PC-9 (cell line): Measurements from ENCODE around the gene KRTAP4-2. TPM values are rescaled to one million over a fixed set of nuclear protein-coding genes. Genes with fewer than 3 reads are reported as not detected.
A peak's percentile ranks its signal among the peaks of the same experiment; 100 is the strongest.

ENCODE experiments used
- BruUV-seq: library from RNA; stranded (reverse); fragments of 400-500 nt; replicated peaks from 2 replicates; lab custom pipeline; 2021; lab: Mats Ljungman, UMichigan
- CTCF ChIA-PET: fragments of 300-600 bp; sonication (Branson Sonifier 250); formaldehyde crosslinking; loops from one replicate; lab custom pipeline; 2022; ENCODE audit warnings: antibody characterized with exemption; lab: Charles Lee
- POLR2A ChIA-PET: fragments of 300-600 bp; sonication (Branson Sonifier 250); formaldehyde crosslinking; loops from one replicate; lab custom pipeline; 2022; ENCODE audit warnings: antibody characterized with exemption; ENCODE audit not compliant: unreplicated experiment; lab: Charles Lee
- DNase-seq, 2 experiments: peaks; one replicate each; pipeline versions ENCODE4 v3.0.0 to v3.0.0-alpha.2; 2015 to 2022; ENCODE audit warnings: mixed read lengths in 1 of 2
- H2AFZ ChIP-seq: fragments of 200-600 bp; sonication (generic); 2 replicates; pipeline ENCODE4 v1.8.1; 2017; ENCODE audit warnings: antibody characterized with exemption
- H3F3A ChIP-seq: fragments of 200-600 bp; sonication (generic); 2 replicates; pipeline ENCODE4 v1.8.1; 2017; ENCODE audit warnings: antibody characterized with exemption, mild to moderate bottlenecking, low read depth; ENCODE audit not compliant: insufficient read depth
- H3K27ac ChIP-seq: fragments of 200-600 bp; sonication (generic); 2 replicates; pipeline ENCODE4 v1.6.1; 2016; ENCODE audit warnings: mixed run types
- H3K27me3 ChIP-seq: fragments of 200-600 bp; sonication (generic); 2 replicates; pipeline ENCODE4 v1.6.1; 2016; ENCODE audit warnings: low read depth, mixed run types; ENCODE audit not compliant: insufficient read depth
- H3K36me3 ChIP-seq: fragments of 200-600 bp; sonication (generic); 2 replicates; pipeline ENCODE4 v1.6.1; 2016; ENCODE audit warnings: low read depth, mixed run types
- H3K4me1 ChIP-seq: fragments of 200-600 bp; sonication (generic); replicated peaks from 2 replicates; pipeline ENCODE4 v1.6.1; 2016; ENCODE audit warnings: mixed run types; ENCODE audit not compliant: insufficient read depth
- H3K4me2 ChIP-seq: fragments of 200-600 bp; sonication (generic); 2 replicates; pipeline ENCODE4 v1.6.1; 2017; ENCODE audit warnings: mixed run types
- H3K4me3 ChIP-seq: fragments of 200-600 bp; sonication (generic); 2 replicates; pipeline ENCODE4 v1.6.1; 2016; ENCODE audit warnings: mixed run types
- H3K79me2 ChIP-seq: fragments of 200-600 bp; sonication (generic); 2 replicates; pipeline ENCODE4 v1.6.1; 2017; ENCODE audit warnings: low read depth, mixed run types
- H3K9me2 ChIP-seq: fragments of 200-600 bp; sonication (generic); 2 replicates; pipeline ENCODE4 v1.8.1; 2017; ENCODE audit warnings: mild to moderate bottlenecking; ENCODE audit not compliant: insufficient read depth
- H3K9me3 ChIP-seq: fragments of 200-600 bp; sonication (generic); 2 replicates; pipeline ENCODE4 v1.8.1; 2016; ENCODE audit warnings: low read depth; ENCODE audit not compliant: insufficient read depth
- H4K20me1 ChIP-seq: fragments of 200-600 bp; sonication (generic); 2 replicates; pipeline ENCODE4 v1.8.1; 2017; ENCODE audit not compliant: insufficient read depth
- EZH2 ChIP-seq: fragments of 200-600 bp; sonication (generic); IDR thresholded peaks from 2 replicates; pipeline ENCODE4 v1.8.0; 2017; ENCODE audit warnings: antibody characterized with exemption, low read depth
- intact Hi-C: fragments of 100-400 bp; cut with micrococcal nuclease; formaldehyde crosslinking; loops from one replicate; pipeline ENCODE4 v1.10.0; 2022; ENCODE audit not compliant: unreplicated experiment
- total RNA-seq: library from RNA; stranded (reverse); gene quantifications from 2 replicates; pipeline ENCODE4 v1.2.3, GENCODE V29; 2021
- TF ChIP-seq, protein P1 (sequence below): fragments of 200-600 bp; sonication (generic); conservative IDR thresholded peaks from 2 replicates; pipeline ENCODE4 v1.6.1; 2017; ENCODE audit warnings: mixed run types, antibody characterized with exemption, mild to moderate bottlenecking, moderate library complexity

KRTAP4-2 gene
- total RNA-seq, 1 experiment from 2014 or later, result not detected

GRCh38 chr17:41145261-41145660, 32.8 kb downstream of the KRTAP4-2 start:
- Histone ChIP-seq H3K4me3 (no peak overlapping the region), H3K9me3 (peaks cover 9% of the 10 kb centered on the region; the same call in 1 of the 2 replicates), H3K4me1 (peaks cover 13% of the 10 kb centered on the region), H3K4me2 (no peak overlapping the region), H4K20me1 (no peaks in the 10 kb centered on the region), H3F3A (peaks cover 13% of the 10 kb centered on the region; the same call in 1 of the 2 replicates), H3K27me3 (no peaks in the 10 kb centered on the region), H3K79me2 (no peaks in the 10 kb centered on the region), H3K36me3 (no peaks in the 10 kb centered on the region), H3K9me2 (no peaks in the 10 kb centered on the region), H2AFZ (no peak overlapping the region), H3K27ac (no peak overlapping the region)
- BruUV-seq, result no TSS peak
- DNase-seq, result no peak
- TF ChIP-seq EZH2, result no peak
- TF ChIP-seq, protein P1, sequence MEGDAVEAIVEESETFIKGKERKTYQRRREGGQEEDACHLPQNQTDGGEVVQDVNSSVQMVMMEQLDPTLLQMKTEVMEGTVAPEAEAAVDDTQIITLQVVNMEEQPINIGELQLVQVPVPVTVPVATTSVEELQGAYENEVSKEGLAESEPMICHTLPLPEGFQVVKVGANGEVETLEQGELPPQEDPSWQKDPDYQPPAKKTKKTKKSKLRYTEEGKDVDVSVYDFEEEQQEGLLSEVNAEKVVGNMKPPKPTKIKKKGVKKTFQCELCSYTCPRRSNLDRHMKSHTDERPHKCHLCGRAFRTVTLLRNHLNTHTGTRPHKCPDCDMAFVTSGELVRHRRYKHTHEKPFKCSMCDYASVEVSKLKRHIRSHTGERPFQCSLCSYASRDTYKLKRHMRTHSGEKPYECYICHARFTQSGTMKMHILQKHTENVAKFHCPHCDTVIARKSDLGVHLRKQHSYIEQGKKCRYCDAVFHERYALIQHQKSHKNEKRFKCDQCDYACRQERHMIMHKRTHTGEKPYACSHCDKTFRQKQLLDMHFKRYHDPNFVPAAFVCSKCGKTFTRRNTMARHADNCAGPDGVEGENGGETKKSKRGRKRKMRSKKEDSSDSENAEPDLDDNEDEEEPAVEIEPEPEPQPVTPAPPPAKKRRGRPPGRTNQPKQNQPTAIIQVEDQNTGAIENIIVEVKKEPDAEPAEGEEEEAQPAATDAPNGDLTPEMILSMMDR, result no peak
- ChIA-PET POLR2A (no interaction called here), CTCF (no interaction called here)
- intact Hi-C loops, result no loop called here

- no peaks in the 10 kb centered on the region for H3K79me2 ChIP-seq
- ChIA-PET POLR2A (no interaction called here), CTCF (no interaction called here)
- H3K4me2 ChIP-seq, result no peak overlapping the region
- intact Hi-C loops, result no loop called here
- peaks cover 9% of the 10 kb centered on the region; the same call in 1 of the 2 replicates for H3K9me3 ChIP-seq
- no peaks in the 10 kb centered on the region for H4K20me1 ChIP-seq
- no peaks in the 10 kb centered on the region for H3K36me3 ChIP-seq
- no peaks in the 10 kb centered on the region for H3K27me3 ChIP-seq
- no peak for DNase-seq
- no peak overlapping the region for H3K4me3 ChIP-seq
- TF ChIP-seq, protein P1, result no peak
- no peak for TF ChIP-seq EZH2
- H2AFZ ChIP-seq, result no peak overlapping the region
- H3K27ac ChIP-seq, result no peak overlapping the region
- peaks cover 16% of the 10 kb centered on the region; the same call in 1 of the 2 replicates for H3F3A ChIP-seq
- H3K4me1 ChIP-seq, result peaks cover 17% of the 10 kb centered on the region
- BruUV-seq, result no TSS peak
- H3K9me2 ChIP-seq, result no peaks in the 10 kb centered on the region
These were observed 33.2 kb downstream of the KRTAP4-2 start for GRCh38 chr17:41144846-41145245.

DNA sequence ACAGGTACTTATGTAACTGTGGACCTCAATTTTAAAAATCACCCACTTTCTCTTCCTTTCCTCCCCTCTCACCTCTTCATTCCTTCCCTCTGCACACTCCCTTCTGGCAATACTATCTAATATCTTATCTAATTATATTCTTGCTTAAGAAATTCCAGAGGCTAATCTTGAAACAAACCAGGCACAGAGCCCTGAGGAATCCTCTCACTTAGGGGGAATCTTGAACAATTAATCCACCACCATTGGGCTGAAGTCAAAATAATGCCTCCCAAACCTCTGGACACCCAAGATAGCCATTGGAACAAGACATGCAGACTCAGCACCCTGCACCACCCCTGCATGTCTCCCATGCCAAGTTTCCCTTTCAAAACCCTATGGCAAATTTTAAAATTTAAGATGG, 36.7 kb downstream of the KRTAP4-2 start:
- Histone ChIP-seq H3K27ac (peak overlapping the region; percentile 94), H3K4me3 (no peak overlapping the region), H3F3A (peaks cover 16% of the 10 kb centered on the region; the same call in 1 of the 2 replicates), H3K4me1 (peaks cover 17% of the 10 kb centered on the region), H3K4me2 (peak overlapping the region; percentile 6; the same call in 1 of the 2 replicates), H2AFZ (no peak overlapping the region), H4K20me1 (no peaks in the 10 kb centered on the region), H3K9me3 (peaks cover 9% of the 10 kb centered on the region), H3K79me2 (no peaks in the 10 kb centered on the region), H3K36me3 (no peaks in the 10 kb centered on the region), H3K9me2 (no peaks in the 10 kb centered on the region), H3K27me3 (no peaks in the 10 kb centered on the region)
- intact Hi-C loops, result no loop called here
- BruUV-seq, result no TSS peak
- TF ChIP-seq, protein P1, result no peak
- no peak for TF ChIP-seq EZH2
- ChIA-PET CTCF (no interaction called here), POLR2A (interaction anchor here (0.7 kb wide), 1 partner anchor 245 kb away, joined by 9 read pairs; no protein-coding TSS in a partner anchor)
- DNase-seq, result no peak
